Endothelial cell of umbilical vein (primary cell): Measurements from ENCODE around the gene SNN. TPM values are rescaled to one million over a fixed set of nuclear protein-coding genes. Genes with fewer than 3 reads are reported as not detected.

Source experiments
- BruUV-seq: library from RNA; stranded (reverse); fragments of 400-500 nt; replicated peaks from 2 replicates; lab custom pipeline; 2021; lab: Mats Ljungman, UMichigan
- CTCF ChIA-PET: fragments of 300-600, 350-600 bp; sonication (Branson Sonifier 250); formaldehyde crosslinking; loops from one replicate; lab custom pipeline; 2021; ENCODE audit warnings: antibody characterized with exemption, inconsistent platforms; lab: Charles Lee
- POLR2A ChIA-PET: fragments of 300-600, 350-600 bp; sonication (Branson Sonifier 250); formaldehyde crosslinking; loops from one replicate; lab custom pipeline; 2021; ENCODE audit warnings: antibody characterized with exemption, inconsistent platforms; lab: Charles Lee
- DNase-seq: peaks from one replicate; pipeline ENCODE4 v3.0.0-alpha.2; 2011; ENCODE audit warnings: low read depth, low spot score
- FAIRE-seq: peaks from 2 replicates; lab custom pipeline; 2011; peaks lifted over from hg19 to GRCh38; lab: Jason Lieb, UNC
- H2AFZ ChIP-seq: 2 replicates; pipeline ENCODE4 v1.6.0; 2012; ENCODE audit warnings: low read depth, low read length, control low read depth, inconsistent platforms
- H3K27ac ChIP-seq: 2 replicates; pipeline ENCODE4 v1.5.1; 2011; ENCODE audit warnings: low read depth, mild to moderate bottlenecking, control low read depth, low read length, moderate library complexity; ENCODE audit not compliant: insufficient read depth
- H3K27me3 ChIP-seq, 2 experiments: 2 replicates each; pipeline versions ENCODE4 v1.6.0 to v1.6.1; 2011; ENCODE audit warnings: low read length in 2 of 2, mixed read lengths in 1 of 2; ENCODE audit not compliant: control insufficient read depth in 2 of 2, insufficient read depth in 2 of 2
- H3K36me3 ChIP-seq, 2 experiments: 2 replicates in 1 of 2; 3 replicates in 1 of 2; pipeline ENCODE4 v1.5.1; 2011; ENCODE audit warnings: low read length in 2 of 2, mild to moderate bottlenecking in 1 of 2, moderate library complexity in 1 of 2; ENCODE audit not compliant: control insufficient read depth in 2 of 2, insufficient read depth in 2 of 2; ENCODE audit errors: extremely low read depth in 1 of 2
- H3K4me1 ChIP-seq: 3 replicates; pipeline ENCODE4 v1.5.1; 2011; ENCODE audit warnings: mild to moderate bottlenecking, low read length; ENCODE audit not compliant: control insufficient read depth, insufficient read depth; ENCODE audit errors: extremely low read depth
- H3K4me2 ChIP-seq: 2 replicates; pipeline ENCODE4 v1.6.1; 2011; ENCODE audit warnings: low read length, control low read depth, mixed read lengths; ENCODE audit not compliant: insufficient read depth
- H3K4me3 ChIP-seq, 3 experiments: fragments of 200-600 bp in 1 of 3; sonication (generic), shearing (Covaris generic) in 1 of 3; replicated peaks in 1 of 3; 2 replicates each; pipeline ENCODE4 v1.5.1; 2011 to 2016; ENCODE audit warnings: control low read depth in 3 of 3, low read length in 3 of 3, mild to moderate bottlenecking in 2 of 3, inconsistent platforms in 1 of 3, low read depth in 1 of 3, moderate library complexity in 1 of 3; ENCODE audit not compliant: insufficient read depth in 1 of 3
- H3K79me2 ChIP-seq: 2 replicates; pipeline ENCODE4 v1.6.0; 2012; ENCODE audit warnings: low read length, inconsistent platforms; ENCODE audit not compliant: control insufficient read depth, insufficient read depth
- H3K9ac ChIP-seq: replicated peaks from 2 replicates; pipeline ENCODE3; 2011; ENCODE audit warnings: low read length, control low read depth; ENCODE audit not compliant: insufficient read depth; ENCODE audit errors: extremely low read depth
- H3K9me1 ChIP-seq: replicated peaks from 3 replicates; pipeline ENCODE4 v1.6.0; 2011; ENCODE audit warnings: mild to moderate bottlenecking, low read length; ENCODE audit not compliant: control insufficient read depth, insufficient read depth; ENCODE audit errors: extremely low read depth
- H3K9me3 ChIP-seq: replicated peaks from 2 replicates; pipeline ENCODE4 v1.5.1; 2012; ENCODE audit warnings: low read length, inconsistent platforms; ENCODE audit not compliant: control insufficient read depth, insufficient read depth
- H4K20me1 ChIP-seq: replicated peaks from 2 replicates; pipeline ENCODE3; 2011; ENCODE audit warnings: mild to moderate bottlenecking, low read length; ENCODE audit not compliant: control insufficient read depth, insufficient read depth; ENCODE audit errors: extremely low read depth
- CTCF ChIP-seq, 2 donors: IDR thresholded peaks; 1 replicate in 1 of 2; 2 replicates in 1 of 2; pipeline ENCODE4 v1.5.1; 2011; ENCODE audit warnings: low read length in 2 of 2, mild to moderate bottlenecking in 2 of 2, moderate library complexity in 2 of 2, control low read depth in 1 of 2, inconsistent platforms in 1 of 2, low read depth in 1 of 2; ENCODE audit not compliant: insufficient read depth in 1 of 2; ENCODE audit errors: extremely low read depth in 1 of 2
- EZH2 ChIP-seq: IDR thresholded peaks from 2 replicates; pipeline ENCODE4 v1.6.1; 2012; ENCODE audit warnings: borderline replicate concordance, low read depth, mild to moderate bottlenecking, moderate library complexity, low read length, inconsistent platforms; ENCODE audit not compliant: severe bottlenecking
- GATA2 ChIP-seq: IDR thresholded peaks from 2 replicates; pipeline ENCODE4 v1.7.0; 2011; ENCODE audit warnings: low read depth, mild to moderate bottlenecking, moderate library complexity, mixed read lengths, low read length; ENCODE audit not compliant: insufficient read length, insufficient read depth
- JUN ChIP-seq: IDR thresholded peaks from 2 replicates; pipeline ENCODE4 v1.6.1; 2011; ENCODE audit warnings: borderline replicate concordance, low read depth; ENCODE audit not compliant: insufficient read length, insufficient read depth
- MYC ChIP-seq: IDR thresholded peaks from one replicate; pipeline ENCODE4 v1.6.1; 2011; ENCODE audit warnings: mild to moderate bottlenecking, low read depth, low read length
- POLR2A ChIP-seq: IDR thresholded peaks from 2 replicates; pipeline ENCODE4 v1.6.1; 2012; ENCODE audit warnings: low read depth, mild to moderate bottlenecking, control low read depth, low read length
- POLR2AphosphoS5 ChIP-seq: IDR thresholded peaks from 2 replicates; pipeline ENCODE4 v1.6.1; 2012; ENCODE audit warnings: low read depth, mild to moderate bottlenecking, control low read depth, low read length, moderate library complexity; ENCODE audit not compliant: insufficient read depth
- dilution Hi-C: fragments of 300-500 bp; cut with MboI; formaldehyde crosslinking; loops from one replicate; pipeline ENCODE4 v1.15.0; 2019; ENCODE audit warnings: low sequenced_read_pairs; ENCODE audit not compliant: extremely low pct_ligation_motif_present
- intact Hi-C: fragments of 100-400 bp; cut with micrococcal nuclease; formaldehyde crosslinking; loops from one replicate; pipeline ENCODE4 v1.10.0; 2022
- polyA plus RNA-seq, 4 experiments: library from polyadenylated mRNA; depleted of rRNA in 3 of 4; stranded (reverse) in 3 of 4; unstranded in 1 of 4; fragments of >200 nt; gene quantifications; 2 replicates each; pipeline versions ENCODE4 v1.2.1 to v1.2.3, GENCODE V29; 2011 to 2012; ENCODE audit warnings: missing spikeins in 1 of 4
- total RNA-seq: library from RNA; stranded (reverse); gene quantifications from 2 replicates; pipeline ENCODE4 v1.2.3, GENCODE V29; 2021

Gene SNN
- total and polyA plus RNA-seq, 2 donors (not counting 3 experiments of a cell fraction or from before 2014, with no cell fraction given) = 17.7 to 24.1 TPM

GRCh38 chr16:11660565-11660964 is 7.7 kb upstream of the SNN start:
- POLR2A ChIA-PET = interaction anchor here (0.8 kb wide), 1 partner anchor 14 kb away, joined by 6 read pairs; no protein-coding TSS in a partner anchor
- H3K27ac ChIP-seq = no peak overlapping the region
- H2AFZ ChIP-seq = no peak overlapping the region
- dilution Hi-C loops = no loop called here
- H3K27me3 ChIP-seq = no peaks in the 10 kb centered on the region
- TF ChIP-seq GATA2 = no peak
- no peak for TF ChIP-seq JUN
- DNase-seq (no peak), FAIRE-seq (no peak)
- no peaks in the 10 kb centered on the region for H3K4me1 ChIP-seq
- CTCF ChIA-PET = interaction anchor here (1.0 to 1.3 kb wide), 2 partner anchors 137 to 264 kb away, joined by 4 to 6 read pairs; partner anchors contain the start of gene ZC3H7A
- H3K4me3 ChIP-seq = no peak overlapping the region
- no peaks in the 10 kb centered on the region for H3K9me1 ChIP-seq
- no peaks in the 10 kb centered on the region for H3K36me3 ChIP-seq
- H3K9me3 ChIP-seq = no peaks in the 10 kb centered on the region
- no peak overlapping the region for H3K9ac ChIP-seq
- H4K20me1 ChIP-seq = no peaks in the 10 kb centered on the region
- no peak overlapping the region for H3K4me2 ChIP-seq
- no peaks in the 10 kb centered on the region for H3K79me2 ChIP-seq
- intact Hi-C loops = no loop called here
- BruUV-seq = no TSS peak

GRCh38 chr16:11662582-11662981 is 5.7 kb upstream of the SNN start:
- H3K4me2 ChIP-seq = no peak overlapping the region
- ChIA-PET POLR2A (no interaction called here), CTCF (no interaction called here)
- no peak overlapping the region for H2AFZ ChIP-seq
- FAIRE-seq (no peak), DNase-seq (no peak)
- no peaks in the 10 kb centered on the region for H3K4me1 ChIP-seq
- H3K79me2 ChIP-seq = no peaks in the 10 kb centered on the region
- intact Hi-C loops (no loop called here), dilution Hi-C loops (no loop called here)
- no peak overlapping the region for H3K27ac ChIP-seq
- H3K9me1 ChIP-seq = no peaks in the 10 kb centered on the region
- no peaks in the 10 kb centered on the region for H4K20me1 ChIP-seq
- H3K9ac ChIP-seq = no peak overlapping the region
- H3K27me3 ChIP-seq = no peaks in the 10 kb centered on the region
- H3K9me3 ChIP-seq = no peaks in the 10 kb centered on the region
- no peaks in the 10 kb centered on the region for H3K36me3 ChIP-seq
- no TSS peak for BruUV-seq
- no peak overlapping the region for H3K4me3 ChIP-seq
- TF ChIP-seq POLR2AphosphoS5 = no peak
- no peak for TF ChIP-seq JUN
- no peak for TF ChIP-seq CTCF (IDR thresholded peaks at IDR 0.05; ENCODE audit: extremely low read depth in 1 of 2, insufficient read depth in 1 of 2, low read depth in 1 of 2, low read length in 2 of 2)
- no peak for TF ChIP-seq EZH2
- no peak for TF ChIP-seq MYC
- no peak for TF ChIP-seq POLR2A
